ENCODE data around the gene NTHL1.

The NTHL1 gene

DNA sequence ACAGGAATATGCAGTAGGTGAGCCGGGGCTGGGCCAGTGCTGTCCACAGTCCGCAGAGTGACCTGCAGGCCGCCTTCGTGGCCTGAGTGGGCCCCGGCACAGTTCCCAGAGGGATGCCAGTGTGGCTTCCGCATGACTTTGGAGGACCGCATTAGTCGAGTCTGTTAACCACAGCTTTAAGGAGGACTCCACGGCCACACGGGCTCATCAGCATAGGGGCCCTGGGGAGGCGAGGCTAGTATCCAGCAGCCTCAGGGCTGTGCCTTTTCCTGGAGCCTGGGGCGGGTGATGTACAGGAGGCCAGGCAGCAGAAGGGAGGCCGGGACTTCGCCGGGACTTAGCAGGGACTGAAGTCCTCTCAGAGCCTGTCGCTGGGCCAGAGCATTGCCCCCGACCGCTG lies 13.4 kb upstream of the NTHL1 start (continued):
- TF ChIP-seq ZNF133 (tag by site-specific recombination; IDR thresholded peaks at IDR 0.05): no peak
- no peak for TF ChIP-seq ZNF777 (tag by site-specific recombination; IDR thresholded peaks at IDR 0.05; ENCODE audit: borderline replicate concordance)

DNA sequence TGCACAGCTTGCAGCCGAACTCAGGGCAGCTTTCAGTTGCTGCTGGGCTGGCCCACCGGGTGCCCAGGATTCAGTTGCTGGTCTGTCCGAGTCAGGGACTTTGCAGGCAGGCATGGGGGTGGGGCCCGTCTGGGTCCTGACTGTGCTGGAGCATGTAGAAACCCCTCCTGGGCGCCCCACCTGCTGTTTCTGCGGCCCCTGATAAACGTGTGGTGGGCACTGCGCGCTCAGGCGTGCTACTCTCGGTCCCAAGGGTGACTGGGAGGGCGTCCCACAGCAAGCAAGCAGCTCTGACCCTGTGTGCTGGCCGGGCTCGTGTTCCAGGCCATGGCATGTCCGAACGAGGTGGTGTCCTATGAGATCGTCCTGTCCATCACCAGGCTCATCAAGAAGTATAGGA lies 12.7 kb upstream of the NTHL1 start:
- ChIA-PET POLR2A (no interaction called here), CTCF (no interaction called here)
- Histone ChIP-seq H3K36me3 (ENCODE audit: control insufficient read depth in 2 of 2, insufficient read depth in 1 of 2, low read length in 2 of 2) (peaks cover 0 to 75% of the 10 kb centered on the region in 2 experiments; a peak in 2 of 3 replicates), H3K4me1 (ENCODE audit: control insufficient read depth, insufficient read depth, low read length) (no peaks in the 10 kb centered on the region), H3K4me3 (ENCODE audit: low read depth, low read length) (no peak overlapping the region), H3K27ac (ENCODE audit: extremely low read depth, low read depth, low read length) (no peak overlapping the region), H3K9me3 (ENCODE audit: control insufficient read depth, insufficient read depth, low read depth, low read length) (no peaks in the 10 kb centered on the region)
- TF ChIP-seq ZNF626 (tag by site-specific recombination; IDR thresholded peaks at IDR 0.05) (no peak), SETDB1 (IDR thresholded peaks at IDR 0.05; ENCODE audit: insufficient read length, low read length) (no peak), SCRT2 (tag by site-specific recombination; IDR thresholded peaks at IDR 0.05) (no peak), ZNF133 (tag by site-specific recombination; IDR thresholded peaks at IDR 0.05) (no peak), ZNF146 (tag by site-specific recombination; IDR thresholded peaks at IDR 0.05) (no peak), ZBTB20 (tag by site-specific recombination; IDR thresholded peaks at IDR 0.05) (no peak)
- TF ChIP-seq, protein P1, sequence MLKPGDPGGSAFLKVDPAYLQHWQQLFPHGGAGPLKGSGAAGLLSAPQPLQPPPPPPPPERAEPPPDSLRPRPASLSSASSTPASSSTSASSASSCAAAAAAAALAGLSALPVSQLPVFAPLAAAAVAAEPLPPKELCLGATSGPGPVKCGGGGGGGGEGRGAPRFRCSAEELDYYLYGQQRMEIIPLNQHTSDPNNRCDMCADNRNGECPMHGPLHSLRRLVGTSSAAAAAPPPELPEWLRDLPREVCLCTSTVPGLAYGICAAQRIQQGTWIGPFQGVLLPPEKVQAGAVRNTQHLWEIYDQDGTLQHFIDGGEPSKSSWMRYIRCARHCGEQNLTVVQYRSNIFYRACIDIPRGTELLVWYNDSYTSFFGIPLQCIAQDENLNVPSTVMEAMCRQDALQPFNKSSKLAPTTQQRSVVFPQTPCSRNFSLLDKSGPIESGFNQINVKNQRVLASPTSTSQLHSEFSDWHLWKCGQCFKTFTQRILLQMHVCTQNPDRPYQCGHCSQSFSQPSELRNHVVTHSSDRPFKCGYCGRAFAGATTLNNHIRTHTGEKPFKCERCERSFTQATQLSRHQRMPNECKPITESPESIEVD (tag by site-specific recombination; IDR thresholded peaks at IDR 0.05): no peak
- TF ChIP-seq, protein P2, sequence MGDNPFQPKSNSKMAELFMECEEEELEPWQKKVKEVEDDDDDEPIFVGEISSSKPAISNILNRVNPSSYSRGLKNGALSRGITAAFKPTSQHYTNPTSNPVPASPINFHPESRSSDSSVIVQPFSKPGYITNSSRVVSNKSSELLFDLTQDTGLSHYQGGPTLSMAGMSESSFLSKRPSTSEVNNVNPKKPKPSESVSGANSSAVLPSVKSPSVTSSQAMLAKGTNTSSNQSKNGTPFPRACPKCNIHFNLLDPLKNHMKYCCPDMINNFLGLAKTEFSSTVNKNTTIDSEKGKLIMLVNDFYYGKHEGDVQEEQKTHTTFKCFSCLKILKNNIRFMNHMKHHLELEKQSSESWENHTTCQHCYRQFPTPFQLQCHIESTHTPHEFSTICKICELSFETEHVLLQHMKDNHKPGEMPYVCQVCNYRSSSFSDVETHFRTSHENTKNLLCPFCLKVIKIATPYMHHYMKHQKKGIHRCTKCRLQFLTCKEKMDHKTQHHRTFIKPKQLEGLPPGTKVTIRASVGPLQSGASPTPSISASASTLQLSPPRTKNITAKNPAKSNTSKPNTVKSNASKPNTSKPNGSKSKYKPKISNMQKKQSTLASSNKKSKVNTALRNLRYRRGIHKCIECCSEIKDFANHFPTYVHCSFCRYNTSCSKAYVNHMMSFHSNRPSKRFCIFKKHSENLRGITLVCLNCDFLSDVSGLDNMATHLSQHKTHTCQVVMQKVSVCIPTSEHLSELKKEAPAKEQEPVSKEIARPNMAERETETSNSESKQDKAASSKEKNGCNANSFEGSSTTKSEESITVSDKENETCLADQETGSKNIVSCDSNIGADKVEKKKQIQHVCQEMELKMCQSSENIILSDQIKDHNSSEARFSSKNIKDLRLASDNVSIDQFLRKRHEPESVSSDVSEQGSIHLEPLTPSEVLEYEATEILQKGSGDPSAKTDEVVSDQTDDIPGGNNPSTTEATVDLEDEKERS (tag by site-specific recombination; IDR thresholded peaks at IDR 0.05): no peak
- TF ChIP-seq, protein P3, sequence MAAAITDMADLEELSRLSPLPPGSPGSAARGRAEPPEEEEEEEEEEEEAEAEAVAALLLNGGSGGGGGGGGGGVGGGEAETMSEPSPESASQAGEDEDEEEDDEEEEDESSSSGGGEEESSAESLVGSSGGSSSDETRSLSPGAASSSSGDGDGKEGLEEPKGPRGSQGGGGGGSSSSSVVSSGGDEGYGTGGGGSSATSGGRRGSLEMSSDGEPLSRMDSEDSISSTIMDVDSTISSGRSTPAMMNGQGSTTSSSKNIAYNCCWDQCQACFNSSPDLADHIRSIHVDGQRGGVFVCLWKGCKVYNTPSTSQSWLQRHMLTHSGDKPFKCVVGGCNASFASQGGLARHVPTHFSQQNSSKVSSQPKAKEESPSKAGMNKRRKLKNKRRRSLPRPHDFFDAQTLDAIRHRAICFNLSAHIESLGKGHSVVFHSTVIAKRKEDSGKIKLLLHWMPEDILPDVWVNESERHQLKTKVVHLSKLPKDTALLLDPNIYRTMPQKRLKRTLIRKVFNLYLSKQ (tag by site-specific recombination; IDR thresholded peaks at IDR 0.05; ENCODE audit: borderline replicate concordance): no peak

DNA sequence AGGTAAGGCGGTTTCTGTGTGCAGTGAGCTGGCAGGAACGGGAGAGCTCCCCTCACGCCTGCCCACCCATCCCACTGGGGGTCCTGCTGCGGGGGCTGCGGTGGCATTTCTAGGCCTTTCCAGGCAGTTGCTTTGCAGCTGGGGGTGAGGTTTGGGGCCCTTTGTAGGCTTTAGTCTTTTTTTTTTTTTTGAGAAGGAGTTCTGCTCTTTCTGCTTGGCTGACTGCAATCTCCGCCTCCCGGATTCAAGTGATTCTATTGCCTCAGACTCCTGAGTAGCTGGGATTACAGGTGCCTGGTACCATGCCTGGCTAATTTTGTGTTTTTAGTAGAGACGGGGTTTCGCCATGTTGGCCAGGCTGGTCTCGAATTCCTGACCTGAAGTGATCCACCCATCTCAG lies 11.2 kb upstream of the NTHL1 start:
- H3K4me1 ChIP-seq (ENCODE audit: control insufficient read depth, insufficient read depth, low read length): no peaks in the 10 kb centered on the region
- ChIA-PET CTCF (interaction anchor here (0.6 kb wide), 1 partner anchor 545 kb away, joined by 4 read pairs; no protein-coding TSS in a partner anchor), POLR2A (interaction anchor here (0.6 to 0.7 kb wide), 2 partner anchors 11 to 93 kb away, joined by 3 read pairs; partner anchors contain the start of gene NTHL1)
- no peaks in the 10 kb centered on the region for H3K9me3 ChIP-seq (ENCODE audit: control insufficient read depth, insufficient read depth, low read depth, low read length)
- no peak overlapping the region for H3K4me3 ChIP-seq (ENCODE audit: low read depth, low read length)
- no peak for TF ChIP-seq ZNF658 (tag by site-specific recombination; IDR thresholded peaks at IDR 0.05)
- TF ChIP-seq, protein P4, sequence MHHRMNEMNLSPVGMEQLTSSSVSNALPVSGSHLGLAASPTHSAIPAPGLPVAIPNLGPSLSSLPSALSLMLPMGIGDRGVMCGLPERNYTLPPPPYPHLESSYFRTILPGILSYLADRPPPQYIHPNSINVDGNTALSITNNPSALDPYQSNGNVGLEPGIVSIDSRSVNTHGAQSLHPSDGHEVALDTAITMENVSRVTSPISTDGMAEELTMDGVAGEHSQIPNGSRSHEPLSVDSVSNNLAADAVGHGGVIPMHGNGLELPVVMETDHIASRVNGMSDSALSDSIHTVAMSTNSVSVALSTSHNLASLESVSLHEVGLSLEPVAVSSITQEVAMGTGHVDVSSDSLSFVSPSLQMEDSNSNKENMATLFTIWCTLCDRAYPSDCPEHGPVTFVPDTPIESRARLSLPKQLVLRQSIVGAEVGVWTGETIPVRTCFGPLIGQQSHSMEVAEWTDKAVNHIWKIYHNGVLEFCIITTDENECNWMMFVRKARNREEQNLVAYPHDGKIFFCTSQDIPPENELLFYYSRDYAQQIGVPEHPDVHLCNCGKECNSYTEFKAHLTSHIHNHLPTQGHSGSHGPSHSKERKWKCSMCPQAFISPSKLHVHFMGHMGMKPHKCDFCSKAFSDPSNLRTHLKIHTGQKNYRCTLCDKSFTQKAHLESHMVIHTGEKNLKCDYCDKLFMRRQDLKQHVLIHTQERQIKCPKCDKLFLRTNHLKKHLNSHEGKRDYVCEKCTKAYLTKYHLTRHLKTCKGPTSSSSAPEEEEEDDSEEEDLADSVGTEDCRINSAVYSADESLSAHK (tag by site-specific recombination; IDR thresholded peaks at IDR 0.05): no peak
- no peak for TF ChIP-seq MZF1 (tag by site-specific recombination; IDR thresholded peaks at IDR 0.05; ENCODE audit: borderline replicate concordance)
- no peak for TF ChIP-seq ZNF473 (tag by site-specific recombination; IDR thresholded peaks at IDR 0.05)
- no peak for TF ChIP-seq ZNF548 (tag by site-specific recombination; IDR thresholded peaks at IDR 0.05)
- no peak for TF ChIP-seq ZNF157 (tag by site-specific recombination; IDR thresholded peaks at IDR 0.05)
- TF ChIP-seq SP7 (tag by site-specific recombination; IDR thresholded peaks at IDR 0.05): no peak
- TF ChIP-seq, protein P5, sequence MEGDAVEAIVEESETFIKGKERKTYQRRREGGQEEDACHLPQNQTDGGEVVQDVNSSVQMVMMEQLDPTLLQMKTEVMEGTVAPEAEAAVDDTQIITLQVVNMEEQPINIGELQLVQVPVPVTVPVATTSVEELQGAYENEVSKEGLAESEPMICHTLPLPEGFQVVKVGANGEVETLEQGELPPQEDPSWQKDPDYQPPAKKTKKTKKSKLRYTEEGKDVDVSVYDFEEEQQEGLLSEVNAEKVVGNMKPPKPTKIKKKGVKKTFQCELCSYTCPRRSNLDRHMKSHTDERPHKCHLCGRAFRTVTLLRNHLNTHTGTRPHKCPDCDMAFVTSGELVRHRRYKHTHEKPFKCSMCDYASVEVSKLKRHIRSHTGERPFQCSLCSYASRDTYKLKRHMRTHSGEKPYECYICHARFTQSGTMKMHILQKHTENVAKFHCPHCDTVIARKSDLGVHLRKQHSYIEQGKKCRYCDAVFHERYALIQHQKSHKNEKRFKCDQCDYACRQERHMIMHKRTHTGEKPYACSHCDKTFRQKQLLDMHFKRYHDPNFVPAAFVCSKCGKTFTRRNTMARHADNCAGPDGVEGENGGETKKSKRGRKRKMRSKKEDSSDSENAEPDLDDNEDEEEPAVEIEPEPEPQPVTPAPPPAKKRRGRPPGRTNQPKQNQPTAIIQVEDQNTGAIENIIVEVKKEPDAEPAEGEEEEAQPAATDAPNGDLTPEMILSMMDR (tag by site-specific recombination; IDR thresholded peaks at IDR 0.05): no peak
- H3K27ac ChIP-seq (ENCODE audit: extremely low read depth, low read depth, low read length): no peak overlapping the region
- H3K36me3 ChIP-seq (ENCODE audit: control insufficient read depth in 2 of 2, insufficient read depth in 1 of 2, low read length in 2 of 2): peaks cover 0 to 80% of the 10 kb centered on the region in 2 experiments; a peak in 2 of 3 replicates
